ENCODE data around the gene DHX34. TPM values are rescaled to one million over a fixed set of nuclear protein-coding genes. Genes with fewer than 3 reads are reported as not detected.

The DHX34 gene
- total RNA-seq, 1 donor from 2014 or later = 17.7 TPM

DNA sequence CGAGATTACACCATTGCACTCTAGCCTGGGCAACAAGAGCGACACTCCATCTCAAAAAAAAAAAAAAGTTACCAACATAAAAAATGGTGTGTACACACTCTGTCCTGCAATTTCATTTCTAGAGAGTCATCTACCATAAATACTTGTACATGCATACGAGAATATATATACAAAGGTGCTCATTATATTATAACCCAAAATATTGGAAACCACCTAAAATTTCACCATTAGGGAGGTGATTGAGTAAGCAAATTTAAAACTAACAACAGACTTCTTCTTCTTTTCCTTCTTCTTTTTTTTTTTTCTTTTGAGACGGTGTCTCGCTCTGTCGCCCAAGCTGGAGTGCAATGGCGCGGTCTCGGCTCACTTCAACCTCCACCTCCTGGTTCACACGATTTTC is 46.9 kb upstream of the DHX34 start:
- FAIRE-seq (no peak), DNase-seq (ENCODE audit: low read depth) (no peak)
- Histone ChIP-seq H4K20me1 (ENCODE audit: insufficient read depth, low read length) (no peaks in the 10 kb centered on the region), H3K36me3 (ENCODE audit: insufficient read depth, low read length) (no peaks in the 10 kb centered on the region), H3K79me2 (ENCODE audit: insufficient read depth, low read length) (no peaks in the 10 kb centered on the region), H2AFZ (ENCODE audit: low read depth, low read length) (no peak overlapping the region), H3K4me2 (ENCODE audit: low read length) (no peak overlapping the region), H3K4me1 (ENCODE audit: insufficient read depth, low read length) (no peaks in the 10 kb centered on the region), H3K4me3 (ENCODE audit: insufficient read depth, low read depth, low read length) (no peak overlapping the region), H3K27ac (ENCODE audit: low read depth, low read length) (no peak overlapping the region), H3K9ac (ENCODE audit: low read length) (no peak overlapping the region), H3K27me3 (ENCODE audit: insufficient read depth, low read length) (no peaks in the 10 kb centered on the region), H3K9me3 (ENCODE audit: insufficient read depth, low read depth, low read length) (no peaks in the 10 kb centered on the region)
- Mint-ChIP-seq H3K4me3 (ENCODE audit: unreplicated experiment) (no peak overlapping the region), H3K27ac (ENCODE audit: unreplicated experiment) (no peak overlapping the region), H3K27me3 (ENCODE audit: low read depth, unreplicated experiment) (peaks cover 2% of the 10 kb centered on the region), H3K36me3 (ENCODE audit: low read depth, unreplicated experiment) (peaks cover 8% of the 10 kb centered on the region), H3K4me1 (ENCODE audit: low read depth, unreplicated experiment) (no peaks in the 10 kb centered on the region), H3K9me3 (ENCODE audit: unreplicated experiment) (peaks cover 1% of the 10 kb centered on the region)
- TF ChIP-seq EZH2 (IDR thresholded peaks at IDR 0.05; ENCODE audit: insufficient read depth, low read length) = no peak
- TF ChIP-seq, protein P1, sequence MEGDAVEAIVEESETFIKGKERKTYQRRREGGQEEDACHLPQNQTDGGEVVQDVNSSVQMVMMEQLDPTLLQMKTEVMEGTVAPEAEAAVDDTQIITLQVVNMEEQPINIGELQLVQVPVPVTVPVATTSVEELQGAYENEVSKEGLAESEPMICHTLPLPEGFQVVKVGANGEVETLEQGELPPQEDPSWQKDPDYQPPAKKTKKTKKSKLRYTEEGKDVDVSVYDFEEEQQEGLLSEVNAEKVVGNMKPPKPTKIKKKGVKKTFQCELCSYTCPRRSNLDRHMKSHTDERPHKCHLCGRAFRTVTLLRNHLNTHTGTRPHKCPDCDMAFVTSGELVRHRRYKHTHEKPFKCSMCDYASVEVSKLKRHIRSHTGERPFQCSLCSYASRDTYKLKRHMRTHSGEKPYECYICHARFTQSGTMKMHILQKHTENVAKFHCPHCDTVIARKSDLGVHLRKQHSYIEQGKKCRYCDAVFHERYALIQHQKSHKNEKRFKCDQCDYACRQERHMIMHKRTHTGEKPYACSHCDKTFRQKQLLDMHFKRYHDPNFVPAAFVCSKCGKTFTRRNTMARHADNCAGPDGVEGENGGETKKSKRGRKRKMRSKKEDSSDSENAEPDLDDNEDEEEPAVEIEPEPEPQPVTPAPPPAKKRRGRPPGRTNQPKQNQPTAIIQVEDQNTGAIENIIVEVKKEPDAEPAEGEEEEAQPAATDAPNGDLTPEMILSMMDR (IDR thresholded peaks at IDR 0.05; ENCODE audit: insufficient read depth, low read depth, low read length) = no peak

DNA sequence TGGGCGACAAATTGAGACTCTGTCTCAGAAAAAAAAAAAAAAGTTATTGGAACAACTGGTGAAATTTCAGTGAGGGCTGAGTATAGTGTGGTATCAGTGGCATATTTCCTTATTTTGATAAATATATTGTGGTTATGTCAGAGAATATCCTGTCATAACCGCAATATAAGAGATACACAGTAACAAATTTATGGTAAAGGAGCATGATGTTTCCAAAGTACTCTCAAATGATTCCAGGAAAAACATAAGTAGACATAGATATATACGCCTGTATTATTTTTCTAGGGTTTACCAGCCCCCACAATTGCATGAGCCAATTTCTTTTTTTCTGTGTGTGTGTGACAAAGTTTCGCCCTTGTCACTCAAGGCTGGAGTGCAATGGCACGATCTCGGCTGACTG is 45.1 kb upstream of the DHX34 start:
- Mint-ChIP-seq H3K36me3 (ENCODE audit: low read depth, unreplicated experiment) (peaks cover 8% of the 10 kb centered on the region), H3K4me3 (ENCODE audit: unreplicated experiment) (no peak overlapping the region), H3K9me3 (ENCODE audit: unreplicated experiment) (peaks cover 1% of the 10 kb centered on the region), H3K27ac (ENCODE audit: unreplicated experiment) (no peak overlapping the region), H3K27me3 (ENCODE audit: low read depth, unreplicated experiment) (peaks cover 2% of the 10 kb centered on the region), H3K4me1 (ENCODE audit: low read depth, unreplicated experiment) (no peaks in the 10 kb centered on the region)
- Histone ChIP-seq H3K27ac (ENCODE audit: low read depth, low read length) (no peak overlapping the region), H4K20me1 (ENCODE audit: insufficient read depth, low read length) (no peaks in the 10 kb centered on the region), H3K4me2 (ENCODE audit: low read length) (no peak overlapping the region), H3K36me3 (ENCODE audit: insufficient read depth, low read length) (no peaks in the 10 kb centered on the region), H3K9ac (ENCODE audit: low read length) (no peak overlapping the region), H3K9me3 (ENCODE audit: insufficient read depth, low read depth, low read length) (no peaks in the 10 kb centered on the region), H3K27me3 (ENCODE audit: insufficient read depth, low read length) (no peaks in the 10 kb centered on the region), H3K79me2 (ENCODE audit: insufficient read depth, low read length) (no peaks in the 10 kb centered on the region), H2AFZ (ENCODE audit: low read depth, low read length) (no peak overlapping the region), H3K4me3 (ENCODE audit: insufficient read depth, low read depth, low read length) (no peak overlapping the region), H3K4me1 (ENCODE audit: insufficient read depth, low read length) (no peaks in the 10 kb centered on the region)
- FAIRE-seq (no peak), DNase-seq (ENCODE audit: low read depth) (no peak)
- TF ChIP-seq, protein P1 (IDR thresholded peaks at IDR 0.05; ENCODE audit: insufficient read depth, low read depth, low read length) = no peak
- no peak for TF ChIP-seq EZH2 (IDR thresholded peaks at IDR 0.05; ENCODE audit: insufficient read depth, low read length)

DNA sequence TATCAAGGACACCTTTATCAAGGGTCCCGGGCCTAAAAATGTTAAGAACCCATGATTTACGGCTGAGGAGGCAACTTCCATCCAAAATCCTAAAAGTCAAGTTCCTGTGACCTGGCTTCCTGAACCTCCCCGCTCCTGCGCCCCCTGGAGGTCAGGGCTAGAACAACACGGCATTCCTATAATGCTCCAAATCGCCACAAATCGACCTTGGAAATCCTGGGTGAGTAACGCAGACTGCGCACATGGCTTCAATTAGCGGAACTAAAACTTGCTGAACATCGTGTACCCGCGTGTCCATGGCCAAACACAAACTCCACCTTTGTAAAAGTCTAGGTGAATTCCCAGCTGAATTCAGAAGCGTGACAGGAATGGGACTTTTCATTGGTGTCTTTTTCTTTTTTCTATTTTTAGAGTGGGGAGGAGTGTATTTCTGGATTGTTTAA is 43.8 kb upstream of the DHX34 start:
- Histone ChIP-seq H3K4me1 (ENCODE audit: insufficient read depth, low read length) (no peaks in the 10 kb centered on the region), H3K9me3 (ENCODE audit: insufficient read depth, low read depth, low read length) (no peaks in the 10 kb centered on the region), H3K9ac (ENCODE audit: low read length) (no peak overlapping the region), H2AFZ (ENCODE audit: low read depth, low read length) (no peak overlapping the region), H3K79me2 (ENCODE audit: insufficient read depth, low read length) (no peaks in the 10 kb centered on the region), H3K36me3 (ENCODE audit: insufficient read depth, low read length) (no peaks in the 10 kb centered on the region), H3K4me2 (ENCODE audit: low read length) (peak overlapping the region; percentile 77), H3K4me3 (ENCODE audit: insufficient read depth, low read depth, low read length) (no peak overlapping the region), H3K27me3 (ENCODE audit: insufficient read depth, low read length) (no peaks in the 10 kb centered on the region), H4K20me1 (ENCODE audit: insufficient read depth, low read length) (no peaks in the 10 kb centered on the region), H3K27ac (ENCODE audit: low read depth, low read length) (no peak overlapping the region)
- FAIRE-seq (peak; percentile 45), DNase-seq (ENCODE audit: low read depth) (peak; percentile 76)
- H3K9me3 Mint-ChIP-seq (ENCODE audit: unreplicated experiment) = peaks cover 1% of the 10 kb centered on the region
- peaks cover 13% of the 10 kb centered on the region for H3K36me3 Mint-ChIP-seq (ENCODE audit: low read depth, unreplicated experiment)
- H3K27me3 Mint-ChIP-seq (ENCODE audit: low read depth, unreplicated experiment) = peaks cover 7% of the 10 kb centered on the region
- H3K4me1 Mint-ChIP-seq (ENCODE audit: low read depth, unreplicated experiment) = no peaks in the 10 kb centered on the region
- H3K4me3 Mint-ChIP-seq (ENCODE audit: unreplicated experiment) = no peak overlapping the region
- TF ChIP-seq, protein P1 (IDR thresholded peaks at IDR 0.05; ENCODE audit: insufficient read depth, low read depth, low read length) = peak; percentile 98
- TF ChIP-seq EZH2 (IDR thresholded peaks at IDR 0.05; ENCODE audit: insufficient read depth, low read length) = no peak
- H3K27ac Mint-ChIP-seq (ENCODE audit: unreplicated experiment) = no peak overlapping the region
